Cardiac muscle cell (in vitro differentiated cells and primary cell): ENCODE measurements around the gene SKI. TPM values are rescaled to one million over a fixed set of nuclear protein-coding genes. Genes with fewer than 3 reads are reported as not detected.

Experiments
- DNase-seq, 2 donors: peaks; one replicate each; pipeline versions ENCODE4 v3.0.0 to v3.0.0-alpha.2; 2010 to 2017; ENCODE audit warnings: low read depth in 1 of 2, low spot score in 1 of 2
- H3K27ac ChIP-seq: fragments of 200-600 bp; sonication (generic); 2 replicates; pipeline ENCODE4 v1.5.1; 2016
- H3K27me3 ChIP-seq: fragments of 200-600 bp; sonication (generic); 2 replicates; pipeline ENCODE4 v1.6.0; 2016; ENCODE audit warnings: control low read depth
- H3K36me3 ChIP-seq: fragments of 200-600 bp; sonication (generic); 2 replicates; pipeline ENCODE4 v1.5.1; 2016; ENCODE audit warnings: control low read depth
- H3K4me1 ChIP-seq: fragments of 200-600 bp; sonication (generic); 2 replicates; pipeline ENCODE4 v1.8.1; 2017; ENCODE audit warnings: low read depth, mild to moderate bottlenecking, mixed run types
- H3K4me3 ChIP-seq: fragments of 200-600 bp; sonication (generic); 2 replicates; pipeline ENCODE4 v1.5.1; 2016; ENCODE audit warnings: mild to moderate bottlenecking
- H3K9me3 ChIP-seq: fragments of 200-600 bp; sonication (generic); 2 replicates; pipeline ENCODE4 v1.5.1; 2017; ENCODE audit warnings: low read depth, mild to moderate bottlenecking, control low read depth
- polyA plus RNA-seq: library from polyadenylated mRNA; unstranded; fragments of >200 nt; fragmentation: Nextera tagmentation; extraction: Ambion mirVana; gene quantifications from 2 replicates; pipeline ENCODE4 v1.2.1, GENCODE V29; 2016
- total RNA-seq: library from RNA; depleted of rRNA; stranded (reverse); fragments of >200 nt; gene quantifications from 2 replicates; pipeline ENCODE4 v1.2.3, GENCODE V29; 2016
- TF ChIP-seq, protein P1 (sequence below): IDR thresholded peaks from 2 replicates; pipeline ENCODE4 v1.5.1; 2012; ENCODE audit warnings: low read depth, mild to moderate bottlenecking, low read length

The SKI gene
- total and polyA plus RNA-seq, 2 experiments from 2014 or later, result 2.7 to 31.9 TPM

DNA sequence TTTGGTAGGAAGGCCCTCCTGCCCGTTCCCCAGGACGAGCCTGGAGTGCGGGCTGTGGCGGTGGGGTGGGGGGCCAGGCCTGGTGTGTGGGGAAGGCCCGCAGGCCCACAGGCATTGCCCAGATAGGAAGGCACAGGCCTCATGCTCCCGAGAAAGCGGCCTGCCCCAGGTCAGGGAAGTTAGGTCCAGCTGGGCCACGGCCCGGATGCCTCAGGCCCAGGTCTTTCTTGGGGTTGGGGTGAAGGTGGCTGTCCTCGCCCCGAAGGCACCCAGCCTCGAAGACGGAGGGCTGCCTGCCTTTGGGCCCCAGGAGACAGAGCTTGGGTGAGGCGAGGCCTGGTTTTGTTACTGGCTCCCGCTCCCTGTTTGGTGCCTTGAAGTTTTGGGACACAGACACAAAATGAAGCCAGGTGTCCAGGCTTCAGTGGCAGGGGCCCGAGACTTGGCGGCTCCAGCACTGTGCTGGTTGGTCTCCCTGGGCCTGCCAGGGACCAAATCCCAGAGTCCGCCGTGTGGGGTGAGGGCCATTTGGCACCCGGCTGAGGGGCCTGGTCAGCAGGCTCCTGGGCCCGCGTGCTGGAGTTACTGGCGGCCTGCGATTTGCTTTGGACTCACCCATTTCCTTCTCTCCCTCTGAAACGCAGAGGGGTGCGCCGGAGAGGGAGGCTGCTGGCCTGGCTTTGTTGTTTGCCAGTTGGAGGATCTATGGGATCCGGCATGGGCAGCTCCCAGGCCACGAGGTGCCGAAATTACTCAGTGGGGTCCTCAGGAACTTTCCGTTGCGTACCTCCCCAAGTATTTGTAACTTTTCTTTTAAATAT is 2.0 kb downstream of the SKI start:
- H3K27ac ChIP-seq, result peak overlapping the region; percentile 61
- H3K36me3 ChIP-seq, result no peaks in the 10 kb centered on the region
- peak overlapping the region; percentile 56 for H3K4me3 ChIP-seq
- no peaks in the 10 kb centered on the region for H3K27me3 ChIP-seq
- TF ChIP-seq, protein P1, sequence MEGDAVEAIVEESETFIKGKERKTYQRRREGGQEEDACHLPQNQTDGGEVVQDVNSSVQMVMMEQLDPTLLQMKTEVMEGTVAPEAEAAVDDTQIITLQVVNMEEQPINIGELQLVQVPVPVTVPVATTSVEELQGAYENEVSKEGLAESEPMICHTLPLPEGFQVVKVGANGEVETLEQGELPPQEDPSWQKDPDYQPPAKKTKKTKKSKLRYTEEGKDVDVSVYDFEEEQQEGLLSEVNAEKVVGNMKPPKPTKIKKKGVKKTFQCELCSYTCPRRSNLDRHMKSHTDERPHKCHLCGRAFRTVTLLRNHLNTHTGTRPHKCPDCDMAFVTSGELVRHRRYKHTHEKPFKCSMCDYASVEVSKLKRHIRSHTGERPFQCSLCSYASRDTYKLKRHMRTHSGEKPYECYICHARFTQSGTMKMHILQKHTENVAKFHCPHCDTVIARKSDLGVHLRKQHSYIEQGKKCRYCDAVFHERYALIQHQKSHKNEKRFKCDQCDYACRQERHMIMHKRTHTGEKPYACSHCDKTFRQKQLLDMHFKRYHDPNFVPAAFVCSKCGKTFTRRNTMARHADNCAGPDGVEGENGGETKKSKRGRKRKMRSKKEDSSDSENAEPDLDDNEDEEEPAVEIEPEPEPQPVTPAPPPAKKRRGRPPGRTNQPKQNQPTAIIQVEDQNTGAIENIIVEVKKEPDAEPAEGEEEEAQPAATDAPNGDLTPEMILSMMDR, result no peak
- DNase-seq, result peak in 1 of 2 donors; percentile 59
- H3K4me1 ChIP-seq, result peaks cover 52% of the 10 kb centered on the region
- H3K9me3 ChIP-seq, result no peaks in the 10 kb centered on the region

DNA sequence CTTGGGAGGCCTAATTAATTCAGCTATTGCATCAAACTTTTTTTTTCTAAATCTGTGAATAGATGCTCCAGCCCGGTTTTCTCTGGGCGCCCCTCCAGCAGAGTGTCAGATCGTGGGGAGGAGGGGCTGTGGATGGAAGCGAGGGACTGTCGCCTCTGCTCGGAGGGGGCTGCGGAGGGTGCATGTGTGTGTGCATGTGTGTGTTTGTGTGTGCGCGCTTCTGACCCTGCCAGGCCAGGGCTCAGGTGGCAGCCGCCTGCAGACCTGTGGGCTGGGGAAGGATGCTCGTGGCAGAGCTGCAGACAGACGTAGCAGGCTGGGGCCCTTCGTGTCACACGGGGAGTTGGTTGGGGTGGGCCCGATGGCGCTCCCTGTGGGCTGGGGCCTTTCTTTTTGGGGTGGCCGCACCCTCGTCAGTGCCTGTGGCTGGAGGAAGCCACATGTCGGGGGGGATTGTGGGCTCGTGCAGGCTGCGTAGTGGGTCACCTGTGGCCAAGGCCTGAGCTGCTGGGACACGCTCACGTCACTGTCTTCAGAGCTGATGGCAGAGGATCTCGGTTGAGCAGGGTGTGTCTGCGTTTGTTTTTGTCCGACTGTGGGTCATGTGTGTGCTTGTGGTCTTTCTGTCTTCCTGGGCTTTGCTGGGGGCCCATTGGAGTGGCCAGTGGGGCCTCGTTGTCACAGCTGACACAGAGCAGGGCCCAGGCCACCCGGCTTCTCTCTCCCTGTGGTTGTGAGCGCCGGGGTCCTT is 2.8 kb downstream of the SKI start:
- Histone ChIP-seq H3K27me3 (no peaks in the 10 kb centered on the region), H3K4me1 (peaks cover 52% of the 10 kb centered on the region), H3K9me3 (no peaks in the 10 kb centered on the region), H3K36me3 (no peaks in the 10 kb centered on the region), H3K27ac (peak overlapping the region; percentile 41), H3K4me3 (peak overlapping the region; percentile 56)
- DNase-seq, result peak in 1 of 2 donors; percentile 22
- TF ChIP-seq, protein P1, result no peak

DNA sequence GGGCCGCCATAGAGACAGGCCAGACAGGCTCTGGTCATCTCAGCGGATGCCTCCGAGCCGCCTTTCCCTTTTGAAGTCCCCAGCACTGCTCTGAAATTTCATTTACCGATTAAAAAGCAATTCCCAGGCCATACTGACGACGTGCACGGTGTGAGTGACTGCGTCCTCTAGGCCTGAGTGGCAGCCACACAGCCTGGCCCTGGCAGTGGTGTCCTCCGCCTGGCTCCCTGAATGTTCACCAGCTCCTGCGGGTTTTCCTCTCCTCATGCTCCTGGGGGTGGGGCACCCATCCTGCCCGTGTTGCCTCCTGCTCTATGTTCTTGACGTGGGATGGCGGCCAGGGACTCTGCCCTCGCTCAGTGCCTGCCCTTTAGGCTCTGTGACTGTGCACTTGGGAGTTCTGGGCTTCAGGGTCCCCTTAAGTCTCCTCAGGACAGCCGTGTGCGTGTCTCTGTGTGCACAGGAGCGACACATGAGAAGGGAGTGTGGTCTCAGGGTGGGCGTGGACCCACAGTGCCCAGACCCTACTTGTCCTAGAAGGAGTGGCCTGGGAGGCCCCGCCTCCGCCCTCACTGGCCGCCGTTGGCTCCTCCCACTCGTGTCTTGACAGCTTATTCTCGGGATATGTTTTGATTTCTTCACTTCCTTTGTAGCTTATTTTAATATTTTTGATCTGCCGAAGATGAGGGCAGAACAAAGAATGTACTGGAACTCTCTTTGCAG is 3.6 kb downstream of the SKI start:
- DNase-seq, result peak in 1 of 2 donors; percentile 90
- Histone ChIP-seq H3K4me3 (peak overlapping the region; percentile 56), H3K4me1 (peaks cover 52% of the 10 kb centered on the region), H3K36me3 (no peaks in the 10 kb centered on the region), H3K27me3 (no peaks in the 10 kb centered on the region), H3K27ac (peak overlapping the region; percentile 41), H3K9me3 (no peaks in the 10 kb centered on the region)
- TF ChIP-seq, protein P1, result no peak

DNA sequence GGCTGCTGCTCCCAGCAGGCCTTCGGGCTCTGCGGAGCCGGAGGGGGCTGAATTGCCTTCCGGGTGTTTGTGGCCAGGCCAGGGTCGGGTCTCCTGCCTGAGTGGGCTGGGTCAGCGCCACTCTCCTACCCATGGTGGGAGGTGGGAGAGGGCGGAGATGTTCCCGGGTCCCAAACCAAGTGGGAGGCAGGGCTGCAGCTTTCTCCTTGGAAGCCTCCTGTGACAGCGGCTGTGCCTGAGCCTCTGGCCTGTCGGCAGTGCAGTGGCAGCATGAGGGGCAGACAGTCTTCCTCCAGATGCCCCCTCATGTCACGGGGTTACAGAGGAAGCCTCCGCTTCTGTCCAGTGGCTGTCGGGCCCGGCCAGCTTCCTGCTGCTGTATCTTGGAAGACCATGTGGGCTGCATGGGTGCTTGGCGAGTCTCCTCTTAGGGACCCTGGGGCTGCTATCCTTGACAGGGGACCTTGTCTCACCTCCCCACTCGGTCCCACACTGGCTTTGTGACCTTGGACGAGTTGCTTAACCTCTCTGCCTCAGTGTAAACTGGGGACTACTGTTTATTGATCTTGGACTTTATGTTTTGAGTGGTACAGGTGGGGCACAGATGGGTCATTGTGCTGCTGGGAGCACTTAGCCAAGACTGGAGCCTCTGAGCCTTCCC is 4.3 kb downstream of the SKI start:
- DNase-seq, result no peak
- H3K9me3 ChIP-seq, result no peaks in the 10 kb centered on the region
- H3K27me3 ChIP-seq, result no peaks in the 10 kb centered on the region
- TF ChIP-seq, protein P1, result no peak
- peaks cover 52% of the 10 kb centered on the region for H3K4me1 ChIP-seq
- H3K4me3 ChIP-seq, result no peak overlapping the region
- peak overlapping the region; percentile 41 for H3K27ac ChIP-seq
- H3K36me3 ChIP-seq, result no peaks in the 10 kb centered on the region

DNA sequence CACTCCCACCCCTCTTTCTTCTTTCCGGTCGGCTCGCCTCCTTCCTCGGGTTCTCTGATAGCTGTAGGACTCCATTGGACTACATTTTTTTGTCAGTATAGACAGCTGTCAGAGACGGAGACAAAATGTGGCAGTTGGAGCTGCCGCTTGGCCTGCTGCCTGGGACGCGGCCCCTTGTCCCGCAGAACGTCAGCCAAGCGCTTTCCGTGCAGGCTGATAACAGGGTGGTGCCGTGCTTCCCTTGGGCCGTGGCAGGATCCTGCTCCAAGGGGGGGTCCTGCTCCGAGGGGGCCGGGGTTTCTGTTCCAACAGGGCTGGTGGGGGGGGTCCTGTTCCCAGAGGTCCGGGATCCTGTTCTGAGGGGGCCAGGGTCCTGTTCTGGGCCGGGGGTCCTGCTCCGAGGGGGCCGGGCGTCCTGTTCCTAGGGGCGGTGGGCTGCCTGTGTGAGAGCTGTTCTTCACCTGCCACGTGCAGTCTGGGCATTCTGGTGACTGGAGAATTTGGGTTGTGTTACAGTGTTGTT is 4.9 kb downstream of the SKI start:
- Histone ChIP-seq H3K36me3 (no peaks in the 10 kb centered on the region), H3K9me3 (no peaks in the 10 kb centered on the region), H3K4me3 (no peak overlapping the region), H3K27ac (no peak overlapping the region), H3K4me1 (peaks cover 52% of the 10 kb centered on the region), H3K27me3 (no peaks in the 10 kb centered on the region)
- DNase-seq, result peak in 1 of 2 donors; percentile 33
- TF ChIP-seq, protein P1, result no peak
